NB4 (cell line): ENCODE data around the gene OR2L13.

Source experiments
- DNase-seq: peaks from one replicate; pipeline ENCODE4 v3.0.0; 2010; ENCODE audit warnings: low read depth
- H3K4me3 ChIP-seq: one replicate; pipeline ENCODE4 v1.5.1; 2011; ENCODE audit warnings: mild to moderate bottlenecking, low read depth, low read length, moderate library complexity
- MYC ChIP-seq: IDR thresholded peaks from 2 replicates; pipeline ENCODE4 v1.6.1; 2011; ENCODE audit warnings: low read depth, low read length
- POLR2A ChIP-seq: IDR thresholded peaks from 2 replicates; pipeline ENCODE4 v1.6.1; 2011; ENCODE audit warnings: mild to moderate bottlenecking; ENCODE audit not compliant: insufficient read length; ENCODE audit errors: extremely low read depth
- TF ChIP-seq, protein P1 (sequence below): IDR thresholded peaks from one replicate; pipeline ENCODE4 v1.5.1; 2012; ENCODE audit warnings: low read depth, low read length
- TF ChIP-seq, protein P2 (sequence below): IDR thresholded peaks from 2 replicates; pipeline ENCODE4 v1.6.1; 2011; ENCODE audit warnings: low read depth, low read length

The OR2L13 gene

DNA sequence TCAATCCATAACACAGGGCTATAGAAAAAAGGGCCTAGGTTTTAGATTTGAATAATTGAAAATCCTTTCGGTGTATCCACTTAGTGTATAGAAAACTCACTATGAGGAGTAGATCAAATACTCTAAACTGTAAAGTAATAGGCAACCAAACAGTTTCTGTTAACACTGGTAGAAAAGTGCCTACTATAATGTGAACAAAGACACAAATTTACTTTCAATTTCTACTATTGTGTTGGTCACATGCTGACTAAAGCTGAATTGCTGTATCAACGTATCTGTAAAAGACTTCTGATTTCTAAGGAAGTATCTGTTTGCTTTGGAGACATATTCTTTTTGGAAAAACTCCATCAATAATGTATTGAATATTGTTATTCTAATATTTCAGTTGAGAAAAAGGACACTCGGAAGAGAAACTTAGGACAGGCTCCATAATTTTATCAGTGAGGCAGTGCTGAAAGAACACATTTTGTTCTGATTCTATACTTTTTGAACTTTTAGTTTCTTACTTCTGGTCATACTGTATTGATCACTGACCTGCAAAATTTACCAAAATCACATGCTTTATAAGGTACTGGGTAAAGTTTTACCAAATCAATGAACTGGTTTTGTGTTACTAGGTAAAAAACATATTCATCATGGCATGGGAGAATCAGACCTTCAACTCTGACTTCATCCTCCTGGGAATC is 49.7 kb downstream of the OR2L13 start, which contains the start of gene OR2M5:
OR2M5 (plus strand) TSS at position 636 of the 686 bp plus-strand sequence; CDS start at position 636, 0 bp downstream.
- TF ChIP-seq, protein P1, sequence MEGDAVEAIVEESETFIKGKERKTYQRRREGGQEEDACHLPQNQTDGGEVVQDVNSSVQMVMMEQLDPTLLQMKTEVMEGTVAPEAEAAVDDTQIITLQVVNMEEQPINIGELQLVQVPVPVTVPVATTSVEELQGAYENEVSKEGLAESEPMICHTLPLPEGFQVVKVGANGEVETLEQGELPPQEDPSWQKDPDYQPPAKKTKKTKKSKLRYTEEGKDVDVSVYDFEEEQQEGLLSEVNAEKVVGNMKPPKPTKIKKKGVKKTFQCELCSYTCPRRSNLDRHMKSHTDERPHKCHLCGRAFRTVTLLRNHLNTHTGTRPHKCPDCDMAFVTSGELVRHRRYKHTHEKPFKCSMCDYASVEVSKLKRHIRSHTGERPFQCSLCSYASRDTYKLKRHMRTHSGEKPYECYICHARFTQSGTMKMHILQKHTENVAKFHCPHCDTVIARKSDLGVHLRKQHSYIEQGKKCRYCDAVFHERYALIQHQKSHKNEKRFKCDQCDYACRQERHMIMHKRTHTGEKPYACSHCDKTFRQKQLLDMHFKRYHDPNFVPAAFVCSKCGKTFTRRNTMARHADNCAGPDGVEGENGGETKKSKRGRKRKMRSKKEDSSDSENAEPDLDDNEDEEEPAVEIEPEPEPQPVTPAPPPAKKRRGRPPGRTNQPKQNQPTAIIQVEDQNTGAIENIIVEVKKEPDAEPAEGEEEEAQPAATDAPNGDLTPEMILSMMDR, result no peak
- TF ChIP-seq MYC (no peak), POLR2A (no peak)
- TF ChIP-seq, protein P2, sequence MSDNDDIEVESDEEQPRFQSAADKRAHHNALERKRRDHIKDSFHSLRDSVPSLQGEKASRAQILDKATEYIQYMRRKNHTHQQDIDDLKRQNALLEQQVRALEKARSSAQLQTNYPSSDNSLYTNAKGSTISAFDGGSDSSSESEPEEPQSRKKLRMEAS, result no peak
- no peak within 1 kb of the TSS for H3K4me3 ChIP-seq
- no peak for DNase-seq
